AG10803 (cell line): Measurements from ENCODE around the gene C14orf93.

ENCODE experiments used
- DNase-seq: peaks from one replicate; pipeline ENCODE4 v3.0.0; 2010; ENCODE audit warnings: low read depth
- H3K4me3 ChIP-seq: 2 replicates; pipeline ENCODE4 v1.5.1; 2011; ENCODE audit warnings: mild to moderate bottlenecking, low read length, control low read depth
- CTCF ChIP-seq: conservative IDR thresholded peaks from 2 replicates; pipeline ENCODE4 v1.5.1; 2011; ENCODE audit warnings: mild to moderate bottlenecking, low read length, control low read depth, inconsistent platforms

The C14orf93 gene

GRCh38 chr14:22977434-22977683 is 32.6 kb downstream of the C14orf93 start:
- peak overlapping the region; percentile 22; the same call in 1 of the 2 replicates for H3K4me3 ChIP-seq
- TF ChIP-seq CTCF, result no peak
- DNase-seq, result no peak

DNA sequence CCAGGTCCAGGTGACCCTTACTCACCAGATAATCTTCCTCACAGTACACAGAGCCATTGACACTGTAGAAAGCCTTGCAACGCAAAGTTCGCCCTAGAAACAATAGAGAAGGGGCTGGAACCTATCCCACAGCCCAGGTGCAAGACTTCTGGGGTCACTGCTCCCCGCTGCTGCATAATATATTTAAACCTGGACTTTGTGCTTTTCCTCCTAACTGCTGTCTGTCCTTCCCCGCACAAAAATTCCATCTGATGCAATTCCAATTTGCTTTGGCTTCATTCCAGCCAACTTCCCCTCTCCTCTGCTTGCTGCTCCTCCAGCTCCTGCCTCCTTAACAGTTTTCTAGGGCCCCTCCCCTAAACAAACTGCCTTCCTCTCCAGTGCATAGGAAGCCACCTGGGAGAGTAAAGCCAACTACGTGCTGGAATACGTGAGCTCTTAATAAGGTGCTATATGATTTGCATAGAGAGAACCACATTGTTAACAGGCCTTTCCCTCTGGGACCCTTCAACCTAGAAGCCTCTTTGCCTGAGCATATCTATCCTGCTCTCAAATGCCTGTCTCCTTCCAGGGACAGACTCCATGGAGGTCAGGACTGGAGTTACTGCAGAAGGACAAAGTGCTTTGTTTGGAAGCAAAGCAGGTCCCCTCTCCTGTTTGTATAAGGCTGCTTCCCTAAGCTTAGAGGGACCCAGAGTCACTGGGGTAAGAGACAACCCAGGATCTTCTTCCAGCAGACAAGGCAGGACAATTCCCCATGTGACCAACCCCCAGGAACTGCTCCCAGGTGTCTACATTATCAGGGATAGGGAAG is 33.1 kb downstream of the C14orf93 start:
- no peak for TF ChIP-seq CTCF
- peak overlapping the region; percentile 22; the same call in 1 of the 2 replicates for H3K4me3 ChIP-seq
- DNase-seq, result peak; percentile 57

GRCh38 chr14:22974530-22975313 is 35.2 kb downstream of the C14orf93 start:
- H3K4me3 ChIP-seq, result no peak overlapping the region
- DNase-seq, result no peak
- no peak for TF ChIP-seq CTCF

DNA sequence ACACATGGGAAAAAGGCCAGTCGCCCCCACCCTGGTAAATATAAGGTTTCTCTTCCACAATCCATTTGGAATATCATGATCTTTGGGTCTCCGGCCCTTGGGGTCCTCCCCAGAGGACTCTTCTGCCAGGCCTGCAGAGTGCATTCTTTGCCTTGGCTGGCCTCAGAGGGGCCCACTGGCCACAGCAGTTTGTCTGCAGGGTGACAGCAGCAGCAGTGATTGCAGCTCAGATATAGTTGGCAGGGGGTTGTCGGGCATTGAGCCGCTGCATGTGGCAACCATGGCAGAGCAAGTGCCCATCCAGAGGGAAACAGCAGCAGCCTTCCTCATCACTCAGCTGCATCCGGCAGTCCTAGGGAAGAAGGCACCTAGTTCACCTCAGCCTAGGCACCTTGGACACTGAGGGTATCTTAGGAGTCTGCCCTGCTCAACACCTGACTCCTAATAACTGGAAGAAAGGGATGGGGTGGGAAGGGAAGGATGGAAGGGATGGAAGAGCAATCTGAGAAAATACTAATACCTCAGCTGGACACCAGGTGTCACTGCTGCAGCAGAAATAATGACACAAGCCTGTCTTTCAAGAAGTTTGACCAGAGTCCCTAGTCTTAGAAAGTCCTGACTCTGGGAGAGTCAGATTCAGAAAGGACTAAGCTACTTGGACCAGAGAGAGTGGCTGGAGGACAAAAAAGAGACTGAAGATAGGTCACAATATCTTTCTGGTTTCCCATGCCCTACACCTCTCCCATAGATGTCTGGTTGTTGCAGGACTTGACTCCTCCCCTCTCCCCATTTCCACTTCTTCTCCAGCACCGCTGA is 36.5 kb downstream of the C14orf93 start:
- H3K4me3 ChIP-seq, result no peak overlapping the region
- peak; percentile 73 for TF ChIP-seq CTCF
- DNase-seq, result peak; percentile 70

GRCh38 chr14:22972313-22972930 is 37.5 kb downstream of the C14orf93 start:
- TF ChIP-seq CTCF, result no peak
- no peak for DNase-seq
- H3K4me3 ChIP-seq, result no peak overlapping the region

GRCh38 chr14:22971152-22971551 is 38.8 kb downstream of the C14orf93 start:
- no peak for TF ChIP-seq CTCF
- no peak for DNase-seq
- H3K4me3 ChIP-seq, result no peak overlapping the region
